Calu3 (cell line): ENCODE data around the gene FAM50B. TPM values are rescaled to one million over a fixed set of nuclear protein-coding genes. Genes with fewer than 3 reads are reported as not detected.
"Not testable (repeated sequence)": the region's sequence is repeated elsewhere in the genome, so short reads cannot be mapped to it uniquely, and the experiment has no call there.

Experiments used
- BruUV-seq: library from RNA; stranded (reverse); fragments of 400-500 nt; replicated peaks from 2 replicates; lab custom pipeline; 2021; lab: Mats Ljungman, UMichigan
- CTCF ChIA-PET: fragments of 300-600 bp; sonication (Branson Sonifier 250); formaldehyde crosslinking; loops from one replicate; lab custom pipeline; 2022; ENCODE audit warnings: antibody characterized with exemption; lab: Charles Lee
- DNase-seq: peaks from one replicate; pipeline ENCODE4 v3.0.0; 2022
- H3K27ac Mint-ChIP-seq: one replicate; pipeline ENCODE4 v1.8.0; 2022; ENCODE audit warnings: mixed read lengths; ENCODE audit not compliant: unreplicated experiment
- H3K27me3 Mint-ChIP-seq: one replicate; pipeline ENCODE4 v1.8.0; 2022; ENCODE audit warnings: mixed read lengths; ENCODE audit not compliant: unreplicated experiment
- H3K36me3 Mint-ChIP-seq: one replicate; pipeline ENCODE4 v1.8.0; 2022; ENCODE audit warnings: mild to moderate bottlenecking, moderate library complexity, mixed read lengths; ENCODE audit not compliant: insufficient read depth, unreplicated experiment
- H3K4me1 Mint-ChIP-seq: one replicate; pipeline ENCODE4 v1.8.0; 2022; ENCODE audit warnings: mild to moderate bottlenecking, low read depth, mixed read lengths; ENCODE audit not compliant: unreplicated experiment
- H3K4me3 Mint-ChIP-seq: one replicate; pipeline ENCODE4 v1.8.0; 2022; ENCODE audit warnings: mild to moderate bottlenecking, low read depth, moderate library complexity, mixed read lengths; ENCODE audit not compliant: unreplicated experiment
- H3K9me3 Mint-ChIP-seq: one replicate; pipeline ENCODE4 v1.8.0; 2022; ENCODE audit warnings: low read depth, mixed read lengths; ENCODE audit not compliant: unreplicated experiment
- intact Hi-C: fragments of 100-400 bp; cut with micrococcal nuclease; formaldehyde crosslinking; loops from one replicate; pipeline ENCODE4 v1.10.0; 2022; ENCODE audit not compliant: unreplicated experiment
- total RNA-seq: library from RNA; stranded (reverse); gene quantifications from 2 replicates; pipeline ENCODE4 v1.2.3, GENCODE V29; 2022
- TF ChIP-seq, protein P1 (sequence below): fragments of 200-600 bp; IDR thresholded peaks from one replicate; pipeline ENCODE4 v1.8.0; 2022; ENCODE audit warnings: antibody characterized with exemption; ENCODE audit not compliant: unreplicated experiment

Gene FAM50B
- total RNA-seq, 1 experiment from 2014 or later, result 5.8 TPM

DNA sequence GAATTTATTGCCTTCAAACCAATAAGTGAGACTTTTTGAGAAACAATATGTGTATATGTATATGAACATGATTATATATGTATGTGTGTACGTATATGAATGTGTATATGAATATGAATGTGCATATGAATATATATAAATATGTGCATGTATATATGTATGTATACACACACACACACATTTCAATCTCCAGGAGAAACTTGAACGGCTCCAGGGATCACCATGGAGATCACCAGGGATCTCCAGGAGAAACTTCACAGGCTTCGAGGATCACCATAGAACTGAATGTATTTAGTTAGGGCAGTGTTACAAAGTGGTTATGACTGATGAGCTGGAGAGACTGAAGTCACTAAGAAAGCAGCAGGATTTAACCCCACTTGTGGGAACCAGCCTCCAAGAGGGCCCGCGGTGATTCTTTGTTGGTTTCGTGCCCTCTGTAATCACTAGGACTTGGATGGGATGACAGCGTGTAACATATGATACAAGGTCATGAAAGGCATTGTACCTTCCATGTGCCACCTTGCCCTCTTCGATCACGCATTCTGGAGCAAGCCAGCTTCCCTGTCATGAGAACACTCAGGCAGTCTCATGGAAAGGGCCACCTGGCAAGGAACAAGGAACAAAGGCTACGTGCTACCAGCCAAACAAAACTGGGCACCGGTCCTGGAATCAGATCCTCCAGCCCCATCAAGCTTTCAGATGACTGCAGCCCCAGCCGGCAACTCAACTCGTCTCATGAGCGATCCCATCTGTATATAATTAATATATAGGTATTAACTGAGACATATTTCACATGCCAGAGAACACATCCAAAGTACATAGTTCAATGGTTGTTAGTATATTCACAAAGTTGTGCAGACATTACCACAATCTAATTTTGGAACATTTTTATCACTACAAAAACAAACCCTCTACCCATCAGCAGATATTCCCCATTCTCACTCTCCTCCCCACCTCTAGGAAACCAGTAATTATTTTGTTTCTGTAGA, 8.6 kb downstream of the FAM50B start:
- H3K9me3 Mint-ChIP-seq, result no peaks in the 10 kb centered on the region
- no peaks in the 10 kb centered on the region for H3K36me3 Mint-ChIP-seq
- CTCF ChIA-PET, result no interaction called here
- H3K27me3 Mint-ChIP-seq, result no peaks in the 10 kb centered on the region
- BruUV-seq, result no TSS peak
- no peak overlapping the region for H3K27ac Mint-ChIP-seq
- H3K4me3 Mint-ChIP-seq, result no peak overlapping the region
- intact Hi-C loops, result no loop called here
- no peak for DNase-seq
- TF ChIP-seq, protein P1, sequence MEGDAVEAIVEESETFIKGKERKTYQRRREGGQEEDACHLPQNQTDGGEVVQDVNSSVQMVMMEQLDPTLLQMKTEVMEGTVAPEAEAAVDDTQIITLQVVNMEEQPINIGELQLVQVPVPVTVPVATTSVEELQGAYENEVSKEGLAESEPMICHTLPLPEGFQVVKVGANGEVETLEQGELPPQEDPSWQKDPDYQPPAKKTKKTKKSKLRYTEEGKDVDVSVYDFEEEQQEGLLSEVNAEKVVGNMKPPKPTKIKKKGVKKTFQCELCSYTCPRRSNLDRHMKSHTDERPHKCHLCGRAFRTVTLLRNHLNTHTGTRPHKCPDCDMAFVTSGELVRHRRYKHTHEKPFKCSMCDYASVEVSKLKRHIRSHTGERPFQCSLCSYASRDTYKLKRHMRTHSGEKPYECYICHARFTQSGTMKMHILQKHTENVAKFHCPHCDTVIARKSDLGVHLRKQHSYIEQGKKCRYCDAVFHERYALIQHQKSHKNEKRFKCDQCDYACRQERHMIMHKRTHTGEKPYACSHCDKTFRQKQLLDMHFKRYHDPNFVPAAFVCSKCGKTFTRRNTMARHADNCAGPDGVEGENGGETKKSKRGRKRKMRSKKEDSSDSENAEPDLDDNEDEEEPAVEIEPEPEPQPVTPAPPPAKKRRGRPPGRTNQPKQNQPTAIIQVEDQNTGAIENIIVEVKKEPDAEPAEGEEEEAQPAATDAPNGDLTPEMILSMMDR, result no peak
- no peaks in the 10 kb centered on the region for H3K4me1 Mint-ChIP-seq

DNA sequence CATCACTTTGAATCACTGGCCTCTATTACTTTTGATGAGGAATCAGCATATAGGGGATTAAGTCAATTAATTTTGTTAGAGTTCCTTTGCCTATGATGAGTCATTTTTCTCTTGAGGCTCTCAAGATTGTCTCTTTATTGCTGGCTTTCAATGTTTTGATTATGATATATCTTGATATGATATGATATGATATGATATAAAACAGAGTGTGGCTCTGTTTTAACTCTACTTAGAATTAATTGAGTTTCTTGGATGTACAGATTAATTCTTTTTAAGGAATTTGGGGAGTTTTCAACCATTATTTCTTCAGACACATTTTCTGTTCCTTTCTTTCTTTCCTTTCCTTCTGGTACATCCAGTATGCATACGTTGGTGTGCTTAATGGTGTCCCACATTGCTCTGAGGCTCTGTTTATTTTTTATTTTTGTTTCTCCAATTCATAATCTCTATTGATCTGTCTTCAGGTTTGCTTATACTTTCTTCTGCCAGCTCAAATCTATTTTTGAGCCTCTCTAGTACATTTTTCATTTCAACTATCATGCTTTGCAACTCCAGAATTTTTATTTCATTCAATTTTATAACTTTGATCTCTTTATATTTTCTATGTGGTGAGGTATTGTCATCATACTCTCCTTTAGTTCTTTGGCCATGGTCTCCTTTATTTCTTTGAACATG, 10.8 kb downstream of the FAM50B start:
- Mint-ChIP-seq H3K9me3 (no peaks in the 10 kb centered on the region), H3K4me3 (no peak overlapping the region), H3K27ac (no peak overlapping the region), H3K36me3 (no peaks in the 10 kb centered on the region), H3K27me3 (no peaks in the 10 kb centered on the region), H3K4me1 (no peaks in the 10 kb centered on the region)
- no TSS peak for BruUV-seq
- TF ChIP-seq, protein P1, result no peak
- intact Hi-C loops, result no loop called here
- CTCF ChIA-PET, result no interaction called here
- no peak for DNase-seq

DNA sequence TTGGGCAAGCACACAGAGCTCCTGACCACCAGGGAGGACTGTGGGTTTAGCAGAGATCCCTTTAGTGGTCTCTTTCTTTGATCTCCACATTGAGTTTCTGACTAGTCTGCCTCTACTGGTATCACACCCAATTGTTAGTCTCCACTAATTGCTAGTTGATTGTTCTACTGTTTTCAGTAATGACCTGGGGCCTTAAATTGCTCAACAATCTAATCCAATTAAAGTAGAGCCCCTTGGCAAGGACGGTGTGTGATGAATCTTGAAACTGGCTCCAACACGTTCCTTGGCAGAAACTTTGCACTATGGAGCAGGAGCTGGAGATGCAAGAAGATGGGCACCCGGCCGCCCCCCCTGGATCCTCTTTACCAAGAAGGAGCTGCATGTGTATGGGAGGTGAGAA, 12.3 kb downstream of the FAM50B start:
- Mint-ChIP-seq H3K4me3 (no peak overlapping the region), H3K27ac (no peak overlapping the region), H3K36me3 (no peaks in the 10 kb centered on the region), H3K4me1 (no peaks in the 10 kb centered on the region), H3K27me3 (no peaks in the 10 kb centered on the region), H3K9me3 (no peaks in the 10 kb centered on the region)
- no TSS peak for BruUV-seq
- intact Hi-C loops, result no loop called here
- DNase-seq, result no peak
- CTCF ChIA-PET, result no interaction called here
- TF ChIP-seq, protein P1, result no peak

DNA sequence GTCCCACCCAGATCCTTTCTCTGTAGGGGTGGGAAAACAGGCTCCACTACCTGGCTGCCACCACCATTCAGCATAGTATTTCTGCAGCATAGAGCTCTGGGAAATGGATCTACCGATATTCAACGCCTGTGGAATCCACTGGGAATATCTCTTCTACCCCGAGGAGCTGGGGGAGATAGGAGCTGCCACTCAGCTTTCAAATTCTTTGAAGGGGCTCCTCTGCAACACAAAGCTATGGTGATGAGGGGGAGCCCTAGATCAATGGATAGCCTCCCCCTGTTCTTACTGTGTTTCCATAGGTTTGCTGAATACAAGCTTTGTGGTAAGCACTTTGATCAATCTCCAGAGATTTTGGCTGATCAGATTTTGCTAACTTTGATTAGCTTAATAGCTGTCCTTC, 12.9 kb downstream of the FAM50B start:
- TF ChIP-seq, protein P1, result no peak
- intact Hi-C loops, result no loop called here
- peaks cover 2% of the 10 kb centered on the region for H3K9me3 Mint-ChIP-seq
- no peak overlapping the region for H3K27ac Mint-ChIP-seq
- no peak for DNase-seq
- no peaks in the 10 kb centered on the region for H3K36me3 Mint-ChIP-seq
- no peak overlapping the region for H3K4me3 Mint-ChIP-seq
- no peaks in the 10 kb centered on the region for H3K27me3 Mint-ChIP-seq
- CTCF ChIA-PET, result no interaction called here
- no TSS peak for BruUV-seq
- H3K4me1 Mint-ChIP-seq, result no peaks in the 10 kb centered on the region

DNA sequence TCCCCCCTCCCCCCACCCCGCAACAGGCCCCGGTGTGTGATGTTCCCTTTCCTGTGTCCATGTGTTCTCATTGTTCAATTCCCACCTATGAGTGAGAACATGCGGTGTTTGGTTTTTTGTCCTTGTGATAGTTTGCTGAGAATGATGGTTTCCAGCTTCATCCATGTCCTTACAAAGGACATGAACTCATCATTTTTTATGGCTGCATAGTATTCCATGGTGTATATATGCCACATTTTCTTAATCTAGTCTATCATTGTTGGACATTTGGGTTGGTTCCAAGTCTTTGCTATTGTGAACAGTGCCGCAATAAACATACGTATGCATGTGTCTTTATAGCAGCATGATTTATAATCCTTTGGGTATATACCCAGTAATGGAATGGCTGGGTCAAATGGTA, 14.1 kb downstream of the FAM50B start:
- BruUV-seq, CTCF ChIA-PET: not testable (repeated sequence)

More for the DNA sequence above, 14.1 kb downstream of the FAM50B start:
- H3K9me3 Mint-ChIP-seq, H3K4me1 Mint-ChIP-seq, intact Hi-C loops, H3K36me3 Mint-ChIP-seq, H3K4me3 Mint-ChIP-seq, H3K27me3 Mint-ChIP-seq, DNase-seq, H3K27ac Mint-ChIP-seq: not testable (repeated sequence)
